NCI-H524 (cell line): ENCODE data around the gene NECAP2.
A peak's percentile ranks its signal among the peaks of the same experiment; 100 is the strongest.
"Not testable (repeated sequence)": the region's sequence is repeated elsewhere in the genome, so short reads cannot be mapped to it uniquely, and the experiment has no call there.

Experiments
- DNase-seq, 2 experiments: peaks; one replicate each; lab custom pipeline; 2025; lab: John Stamatoyannopoulos, UW

The NECAP2 gene

DNA sequence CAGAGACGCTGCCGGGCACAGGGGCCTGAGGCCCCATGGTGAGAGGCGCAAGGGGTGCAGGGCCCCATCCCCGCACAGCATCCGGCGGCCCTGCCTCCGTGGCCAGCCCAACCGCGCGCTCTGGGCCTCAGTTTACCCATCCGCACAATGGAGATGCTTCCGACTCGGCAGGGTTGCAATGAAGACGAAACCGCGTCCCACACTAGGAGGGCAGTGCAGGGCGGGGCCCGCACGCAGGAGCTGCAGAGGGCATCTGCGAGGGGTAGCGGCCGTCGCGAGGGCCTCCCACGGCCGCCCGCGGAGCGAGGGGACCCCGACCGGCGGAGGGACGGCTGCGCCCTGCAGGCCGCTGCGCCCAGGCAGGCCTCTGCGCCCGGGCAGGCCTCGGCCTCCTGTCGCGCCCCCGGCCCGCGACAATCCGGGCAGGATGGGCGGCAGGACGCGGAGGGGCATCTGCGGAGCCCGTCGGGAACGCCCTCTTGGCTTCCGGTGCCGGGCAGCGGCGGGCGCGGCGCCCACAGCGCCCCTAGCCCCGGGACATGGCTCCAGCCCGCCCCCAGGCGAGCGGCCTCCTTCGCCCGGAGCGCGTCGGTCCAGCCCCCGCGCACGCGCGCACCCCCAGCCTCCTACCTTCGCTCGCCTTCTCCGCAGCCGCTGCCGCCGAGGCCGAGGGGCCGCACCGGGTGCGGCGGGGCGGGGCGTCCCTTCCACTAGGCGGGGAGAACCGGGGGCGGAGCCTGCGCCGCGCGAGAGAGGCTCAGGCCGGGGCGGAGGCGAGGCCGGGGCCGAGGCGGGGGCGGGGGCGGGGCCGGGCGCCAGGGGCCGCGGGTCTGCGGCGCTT lies 58.3 kb downstream of the NECAP2 start:
- DNase-seq, result peak; percentile 73 to 86

DNA sequence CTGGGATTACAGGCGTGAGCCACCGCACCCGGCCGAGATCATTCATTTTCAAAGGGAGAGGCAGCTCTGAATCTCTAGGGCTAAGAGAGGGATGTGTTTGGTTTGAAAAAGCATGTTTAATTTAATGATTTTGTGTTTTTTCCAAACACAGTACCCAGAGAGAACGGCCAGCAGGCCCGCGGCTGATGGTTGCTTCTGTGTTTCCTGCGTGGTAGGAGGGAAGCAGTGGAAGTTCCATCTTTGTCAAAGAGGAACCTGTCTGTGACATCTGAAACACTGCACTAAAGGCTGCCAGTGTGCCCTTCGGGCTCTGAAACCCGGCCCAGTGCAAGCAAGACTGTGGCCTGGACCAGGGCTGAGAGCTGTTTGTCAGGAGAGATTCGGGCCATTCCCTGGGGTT lies 59.9 kb downstream of the NECAP2 start:
- not testable (repeated sequence) for DNase-seq

DNA sequence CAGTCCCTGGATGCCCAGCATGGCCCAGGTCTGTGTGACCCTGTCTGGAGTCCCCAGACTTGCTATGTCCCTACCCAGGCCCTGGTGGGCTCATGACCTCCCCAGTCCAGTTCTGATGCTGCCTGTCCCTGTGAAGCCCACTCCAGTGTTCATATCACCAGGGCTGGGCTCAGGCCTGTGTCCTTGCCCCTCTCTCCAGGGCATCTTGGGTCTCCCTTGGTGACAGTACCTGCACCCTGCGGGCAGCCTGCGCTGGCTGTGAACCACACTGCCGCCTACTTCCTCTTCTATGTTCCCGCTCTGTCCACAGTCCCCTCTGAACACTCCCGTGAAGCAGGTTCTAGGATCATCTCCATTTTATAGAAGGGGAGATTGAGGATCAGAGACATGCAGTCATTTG lies 60.5 kb downstream of the NECAP2 start:
- DNase-seq, result not testable (repeated sequence)

DNA sequence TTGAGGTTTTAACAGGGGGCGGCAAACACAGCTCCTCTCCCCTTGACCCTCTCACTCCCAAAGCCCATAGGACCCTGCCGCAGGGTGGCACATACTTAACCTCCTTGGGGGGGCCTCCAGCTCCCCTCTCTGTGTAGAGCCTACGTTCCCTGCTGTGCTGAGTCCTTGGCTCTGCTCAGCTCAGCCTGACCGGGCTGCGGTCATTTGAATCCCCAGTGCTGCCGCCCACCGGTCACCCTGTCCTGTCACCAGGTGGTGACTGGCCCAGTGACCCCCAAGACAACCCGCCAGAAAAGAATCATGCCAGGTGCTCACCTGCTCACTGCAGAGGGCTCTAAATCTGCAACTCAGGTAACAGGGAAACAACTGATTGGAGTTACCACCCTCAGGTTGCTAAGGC lies 60.9 kb downstream of the NECAP2 start:
- not testable (repeated sequence) for DNase-seq

DNA sequence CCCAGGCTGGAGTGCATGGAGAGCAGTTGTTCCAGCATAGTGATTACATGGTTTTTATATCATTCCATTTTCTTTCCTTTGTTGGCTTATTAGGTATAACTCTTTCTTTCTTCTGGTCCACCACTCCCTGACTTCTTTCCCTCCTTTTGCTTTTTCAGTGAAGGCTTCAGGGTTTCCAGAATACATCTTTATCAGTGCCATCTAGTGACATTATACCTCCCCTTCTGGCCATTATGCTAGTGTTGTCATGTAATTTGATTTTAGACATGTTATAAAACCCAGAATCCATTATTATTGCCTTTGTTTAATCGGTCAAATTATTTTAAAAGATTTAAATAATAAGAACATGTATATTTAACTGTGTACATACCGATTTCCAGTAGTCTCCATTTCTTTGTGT lies 63.0 kb downstream of the NECAP2 start:
- no peak for DNase-seq

DNA sequence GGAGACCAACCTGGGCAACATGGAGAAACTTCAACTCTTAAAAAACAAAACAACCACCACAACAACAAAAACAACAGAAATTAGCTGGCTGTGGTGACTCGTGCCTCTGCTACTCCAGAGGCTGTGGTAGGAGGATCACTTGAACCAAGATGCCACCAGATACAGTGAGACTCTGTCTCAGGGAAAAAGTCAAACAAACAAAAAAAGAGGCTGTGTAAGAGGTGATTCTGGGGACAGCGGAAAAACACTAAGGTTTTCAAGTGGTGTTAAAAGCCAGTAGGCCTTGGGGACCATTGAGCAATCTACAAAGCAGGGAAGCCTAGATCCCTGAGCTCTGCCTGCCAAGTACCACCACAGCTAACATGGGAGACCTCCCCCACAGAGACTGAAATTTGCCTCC lies 65.3 kb downstream of the NECAP2 start:
- not testable (repeated sequence) for DNase-seq

DNA sequence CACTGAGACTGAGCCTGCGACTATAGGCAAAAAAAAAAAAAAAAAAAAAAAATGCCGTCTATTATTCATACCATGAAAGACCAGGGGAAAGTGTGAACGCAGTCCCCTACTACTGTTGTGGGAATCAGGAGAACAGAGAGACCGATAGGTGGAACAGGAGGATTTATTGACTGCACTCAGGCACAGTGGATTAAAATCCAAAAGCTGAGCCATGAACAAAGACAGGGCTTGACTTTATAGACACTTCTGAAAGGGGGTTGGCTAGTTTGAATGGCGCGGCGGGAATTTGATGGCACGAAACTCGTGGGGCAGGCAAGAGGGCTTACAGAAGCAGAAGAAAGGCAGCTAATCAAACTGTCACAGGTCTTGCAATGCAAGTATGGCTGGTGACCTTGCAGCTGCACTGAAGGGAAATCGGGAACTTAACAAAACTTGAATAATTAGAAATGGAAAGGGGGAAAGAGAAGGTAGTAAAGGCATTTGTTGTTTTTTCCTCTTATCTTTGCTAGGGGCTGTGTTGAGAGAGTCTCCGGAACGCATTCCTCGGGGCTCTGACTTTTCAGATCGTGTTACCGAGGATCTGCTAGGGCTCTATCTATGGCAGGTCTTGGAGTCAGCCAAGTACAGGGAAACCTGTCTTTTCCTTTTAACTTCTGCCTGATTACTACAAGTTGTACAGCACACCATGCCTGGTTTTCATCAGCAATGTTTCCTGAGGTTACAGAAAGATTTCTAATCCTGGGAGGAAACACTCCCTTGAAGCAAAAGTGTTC lies 66.0 kb downstream of the NECAP2 start:
- not testable (repeated sequence) for DNase-seq

DNA sequence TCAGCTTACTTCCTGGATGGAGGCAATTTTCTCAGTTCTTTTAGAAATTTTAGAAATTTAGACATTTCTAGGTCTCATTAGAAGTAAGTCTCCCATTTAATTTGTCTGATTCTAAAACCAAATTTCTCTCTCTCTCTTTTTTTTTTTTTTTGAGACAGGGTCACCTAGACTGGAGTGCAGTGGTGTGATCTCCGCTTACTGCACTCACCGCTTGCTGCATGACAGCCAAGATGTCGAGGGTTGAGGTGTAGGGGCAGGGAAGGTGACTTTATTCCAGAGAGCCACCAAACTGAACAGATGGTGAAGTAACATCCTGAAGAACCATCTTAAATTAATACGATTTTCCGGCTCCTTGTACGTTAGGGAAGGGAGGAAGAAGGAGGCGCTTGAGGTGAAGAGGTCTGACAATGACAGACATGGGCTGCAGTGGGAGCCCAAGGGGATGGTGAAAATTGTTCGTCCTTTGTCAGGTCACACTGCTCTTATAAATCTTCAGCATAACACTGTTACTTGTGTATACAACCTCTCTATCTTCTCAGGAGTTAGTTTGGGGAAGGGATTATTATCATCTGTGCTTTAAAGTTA lies 68.4 kb downstream of the NECAP2 start:
- peak; percentile 95 to 98 for DNase-seq
